Lung (tissue), 12 donors: Measurements from ENCODE around the gene TFB2M. TPM values are rescaled to one million over a fixed set of nuclear protein-coding genes. Genes with fewer than 3 reads are reported as not detected.
"Not testable (repeated sequence)": the region's sequence is repeated elsewhere in the genome, so short reads cannot be mapped to it uniquely, and the experiment has no call there.

Experiments
- ATAC-seq: fragments of 200-7000 bp; cut with Tn5 transposase; one replicate; pipeline ENCODE4 v1.9.1; 2020; ENCODE audit warnings: moderate number of reproducible peaks; ENCODE audit not compliant: insufficient read depth, low FRiP score
- DNase-seq, 3 donors: peaks; one replicate each; pipeline ENCODE4 v3.0.0-alpha.2; 2013 to 2017
- H3K27ac ChIP-seq, 2 donors: one replicate each; pipeline ENCODE4 v1.5.1; 2013; ENCODE audit warnings: mild to moderate bottlenecking in 2 of 2, moderate library complexity in 2 of 2, control low read depth in 1 of 2, inconsistent platforms in 1 of 2, low read depth in 1 of 2, low read length in 1 of 2
- H3K27me3 ChIP-seq, 3 donors: one replicate each; pipeline ENCODE4 v1.5.1; 2013; ENCODE audit warnings: low read length in 2 of 3; ENCODE audit not compliant: control insufficient read depth in 3 of 3, insufficient read depth in 3 of 3
- H3K36me3 ChIP-seq, 4 donors: one replicate each; pipeline ENCODE4 v1.5.1; 2013; ENCODE audit warnings: low read length in 4 of 4, mild to moderate bottlenecking in 1 of 4, moderate library complexity in 1 of 4; ENCODE audit not compliant: control insufficient read depth in 4 of 4, insufficient read depth in 4 of 4
- H3K4me1 ChIP-seq, 5 donors: one replicate each; pipeline ENCODE4 v1.5.1; 2013; ENCODE audit warnings: low read length in 5 of 5, mild to moderate bottlenecking in 2 of 5, moderate library complexity in 1 of 5; ENCODE audit not compliant: control insufficient read depth in 5 of 5, insufficient read depth in 5 of 5
- H3K4me3 ChIP-seq: one replicate; pipeline ENCODE4 v1.5.1; 2013; ENCODE audit warnings: mild to moderate bottlenecking, control low read depth, moderate library complexity
- H3K9ac ChIP-seq, 2 donors: one replicate each; pipeline ENCODE4 v1.5.1; 2013; ENCODE audit warnings: low read length in 2 of 2, control low read depth in 1 of 2; ENCODE audit not compliant: insufficient read depth in 1 of 2
- H3K9me3 ChIP-seq, 4 donors: one replicate each; pipeline ENCODE4 v1.5.1; 2013; ENCODE audit warnings: low read length in 3 of 4, mild to moderate bottlenecking in 1 of 4, moderate library complexity in 1 of 4; ENCODE audit not compliant: control insufficient read depth in 4 of 4, insufficient read depth in 3 of 4
- CTCF ChIP-seq: IDR thresholded peaks from 2 replicates; pipeline ENCODE4 v1.5.1; 2012; ENCODE audit warnings: mild to moderate bottlenecking; ENCODE audit errors: control extremely low read depth, extremely low read depth
- WGBS, 2 donors: extraction: QIAGEN DNeasy Blood & Tissue Kit; methylation state at CpG; one replicate each; pipeline ENCODE4 v1.1.7; 2013; 5-methylcytosine and 5-hydroxymethylcytosine counted together
- polyA plus RNA-seq, 2 donors: library from polyadenylated mRNA; stranded (reverse); fragments of 200-250 nt; gene quantifications; one replicate each; pipeline ENCODE4 v1.2.1, GENCODE V29; 2013
- total RNA-seq, 2 donors: library from RNA; depleted of rRNA in 1 of 2; stranded (reverse); fragments of >200 nt in 1 of 2; gene quantifications; one replicate each; pipeline ENCODE4 v1.2.1, GENCODE V29; 2014 to 2021
- donor health status: control.
- donor health status: control.
- donor health status: Bipolar disorder and iron deficiency.
- donor health status: healthy.
- donor health status: DM: yes; HTN: yes; CAD: no.

TFB2M gene
- total and polyA plus RNA-seq, 4 donors: 5.5 to 13.3 (median 10.8) TPM

- Histone ChIP-seq H3K27ac (peak overlapping the region in 1 of 2 donors; percentile 79), H3K9me3 (no peaks in the 10 kb centered on the region), H3K36me3 (peaks cover 0 to 7% (median 5%) of the 10 kb centered on the region in 4 donors), H3K4me3 (peak overlapping the region; percentile 70), H3K27me3 (no peaks in the 10 kb centered on the region), H3K9ac (peak overlapping the region; percentile 52 to 87), H3K4me1 (peaks cover 5 to 21% (median 7%) of the 10 kb centered on the region in 5 donors)
- ATAC-seq: no peak
- TF ChIP-seq CTCF: no peak
- no peak for DNase-seq
- 30% methylated on average over 33 of the region's 33 CpGs for WGBS, 2 donors
Measured at GRCh38 chr1:246564839-246565750, 966 bp downstream of the TFB2M start.

GRCh38 chr1:246560833-246561232, 5.2 kb downstream of the TFB2M start:
- not testable (repeated sequence) for H3K27ac ChIP-seq, H3K4me3 ChIP-seq, ATAC-seq, DNase-seq, H3K9ac ChIP-seq, H3K27me3 ChIP-seq, H3K9me3 ChIP-seq
- H3K36me3 ChIP-seq: peaks cover 10 to 20% (median 15%) of the 10 kb centered on the region in 4 donors
- 86 to 96% methylated on average over 10 of the region's 10 CpGs for WGBS, 2 donors
- peaks cover 2 to 11% (median 5%) of the 10 kb centered on the region in 5 donors for H3K4me1 ChIP-seq

GRCh38 chr1:246559310-246559709, 6.8 kb downstream of the TFB2M start:
- no peak for DNase-seq
- H3K9ac ChIP-seq: no peak overlapping the region
- TF ChIP-seq CTCF: no peak
- H3K27ac ChIP-seq: no peak overlapping the region
- ATAC-seq: no peak
- no peaks in the 10 kb centered on the region for H3K9me3 ChIP-seq
- 96 to 98% methylated on average over 4 of the region's 4 CpGs for whole genome bisulfite sequencing, 2 donors
- H3K4me3 ChIP-seq: no peak overlapping the region
- peaks cover 14 to 21% (median 16%) of the 10 kb centered on the region in 4 donors for H3K36me3 ChIP-seq
- H3K27me3 ChIP-seq: no peaks in the 10 kb centered on the region
- H3K4me1 ChIP-seq: no peaks in the 10 kb centered on the region

GRCh38 chr1:246558041-246558440, 8.0 kb downstream of the TFB2M start:
- DNase-seq (no peak), ATAC-seq (no peak)
- WGBS, 2 donors: 94 to 96% methylated on average over 2 of the region's 2 CpGs
- Histone ChIP-seq H3K9ac (no peak overlapping the region), H3K27me3 (no peaks in the 10 kb centered on the region), H3K4me1 (no peaks in the 10 kb centered on the region), H3K27ac (no peak overlapping the region), H3K9me3 (no peaks in the 10 kb centered on the region), H3K36me3 (peaks cover 14 to 21% (median 16%) of the 10 kb centered on the region in 4 donors), H3K4me3 (no peak overlapping the region)
- TF ChIP-seq CTCF: no peak
